Keratinocyte (primary cell): ENCODE results near the gene KCNMA1. TPM values are rescaled to one million over a fixed set of nuclear protein-coding genes. Genes with fewer than 3 reads are reported as not detected.

Source experiments
- DNase-seq: peaks from one replicate; pipeline ENCODE4 v3.0.0-alpha.2; 2011; ENCODE audit warnings: low read depth, missing footprints, low spot score
- FAIRE-seq: peaks from 2 replicates; lab custom pipeline; 2011; peaks lifted over from hg19 to GRCh38; lab: Jason Lieb, UNC
- H2AFZ ChIP-seq: 2 replicates; pipeline ENCODE4 v1.6.0; 2012; ENCODE audit warnings: low read length, control low read depth, inconsistent platforms; ENCODE audit not compliant: control insufficient read depth
- H3K27ac ChIP-seq: 2 replicates; pipeline ENCODE4 v1.5.1; 2011; ENCODE audit warnings: low read length; ENCODE audit not compliant: control insufficient read depth, insufficient read depth
- H3K27me3 ChIP-seq: 3 replicates; pipeline ENCODE4 v1.6.0; 2011; ENCODE audit warnings: low read length; ENCODE audit not compliant: control insufficient read depth, insufficient read depth; ENCODE audit errors: extremely low read depth
- H3K36me3 ChIP-seq, 2 experiments: 2 replicates in 1 of 2; 3 replicates in 1 of 2; pipeline ENCODE4 v1.5.1; 2011; ENCODE audit warnings: low read length in 2 of 2, mild to moderate bottlenecking in 1 of 2; ENCODE audit not compliant: control insufficient read depth in 2 of 2, insufficient read depth in 2 of 2; ENCODE audit errors: extremely low read depth in 1 of 2
- H3K4me1 ChIP-seq: 3 replicates; pipeline ENCODE4 v1.5.1; 2011; ENCODE audit warnings: low read length; ENCODE audit not compliant: control insufficient read depth, insufficient read depth; ENCODE audit errors: extremely low read depth
- H3K4me2 ChIP-seq: 3 replicates; pipeline ENCODE4 v1.6.0; 2011; ENCODE audit warnings: low read depth, low read length; ENCODE audit not compliant: control insufficient read depth, insufficient read depth; ENCODE audit errors: extremely low read depth
- H3K4me3 ChIP-seq, 3 experiments: fragments of 200-600 bp in 1 of 3; sonication (generic) in 1 of 3; 2 replicates in 2 of 3; 3 replicates in 1 of 3; pipeline ENCODE4 v1.5.1; 2011 to 2016; ENCODE audit warnings: low read length in 3 of 3, mild to moderate bottlenecking in 3 of 3, control low read depth in 2 of 3, inconsistent platforms in 1 of 3, low read depth in 1 of 3, mixed read lengths in 1 of 3, mixed run types in 1 of 3, moderate library complexity in 1 of 3; ENCODE audit not compliant: control insufficient read depth in 2 of 3, insufficient read depth in 2 of 3; ENCODE audit errors: extremely low read depth in 1 of 3
- H3K79me2 ChIP-seq: 2 replicates; pipeline ENCODE4 v1.6.0; 2012; ENCODE audit warnings: low read length; ENCODE audit not compliant: control insufficient read depth, insufficient read depth
- H3K9ac ChIP-seq: 3 replicates; pipeline ENCODE4 v1.6.0; 2011; ENCODE audit warnings: low read length; ENCODE audit not compliant: control insufficient read depth, insufficient read depth; ENCODE audit errors: extremely low read depth
- H3K9me1 ChIP-seq: 3 replicates; pipeline ENCODE4 v1.6.0; 2011; ENCODE audit warnings: low read length; ENCODE audit not compliant: control insufficient read depth, insufficient read depth; ENCODE audit errors: extremely low read depth
- H3K9me3 ChIP-seq: 2 replicates; pipeline ENCODE4 v1.5.1; 2012; ENCODE audit warnings: low read depth, low read length; ENCODE audit not compliant: control insufficient read depth
- H4K20me1 ChIP-seq: 3 replicates; pipeline ENCODE4 v1.6.0; 2011; ENCODE audit warnings: low read length; ENCODE audit not compliant: control insufficient read depth, insufficient read depth; ENCODE audit errors: extremely low read depth
- EZH2 ChIP-seq: IDR thresholded peaks from one replicate; pipeline ENCODE4 v1.6.1; 2012; ENCODE audit warnings: inconsistent platforms, mild to moderate bottlenecking, low read length, moderate library complexity
- dilution Hi-C: fragments of 300-500 bp; cut with MboI; formaldehyde crosslinking; loops from one replicate; pipeline ENCODE4 v1.7.0; 2020; ENCODE audit warnings: low sequenced_read_pairs; ENCODE audit not compliant: extremely low pct_ligation_motif_present
- polyA plus RNA-seq, 5 experiments: library from polyadenylated mRNA; depleted of rRNA in 3 of 5; stranded (reverse) in 3 of 5; stranded (forward) in 1 of 5; unstranded in 1 of 5; fragments of >200 nt; gene quantifications; 1 replicate in 1 of 5; 2 replicates in 3 of 5; 3 replicates in 1 of 5; pipeline versions ENCODE4 v1.2.1 to v1.2.3, GENCODE V29; 2011 to 2012; ENCODE audit warnings: missing spikeins in 2 of 5, low read depth in 1 of 5, low replicate concordance in 1 of 5
- TF ChIP-seq, protein P1 (sequence below), 3 experiments: IDR thresholded peaks in 1 of 3; conservative IDR thresholded peaks in 1 of 3; optimal IDR thresholded peaks in 1 of 3; 2 replicates in 2 of 3; 3 replicates in 1 of 3; pipeline versions ENCODE3 to v1.5.1; 2011; ENCODE audit warnings: low read length in 3 of 3, mild to moderate bottlenecking in 3 of 3, moderate library complexity in 2 of 3, control low read depth in 1 of 3, inconsistent platforms in 1 of 3; ENCODE audit not compliant: insufficient read depth in 2 of 3; ENCODE audit errors: extremely low read depth in 1 of 3

Gene KCNMA1
- polyA plus RNA-seq, 1 donor (not counting 4 experiments of a cell fraction or from before 2014, with no cell fraction given) = 6.3 TPM

DNA sequence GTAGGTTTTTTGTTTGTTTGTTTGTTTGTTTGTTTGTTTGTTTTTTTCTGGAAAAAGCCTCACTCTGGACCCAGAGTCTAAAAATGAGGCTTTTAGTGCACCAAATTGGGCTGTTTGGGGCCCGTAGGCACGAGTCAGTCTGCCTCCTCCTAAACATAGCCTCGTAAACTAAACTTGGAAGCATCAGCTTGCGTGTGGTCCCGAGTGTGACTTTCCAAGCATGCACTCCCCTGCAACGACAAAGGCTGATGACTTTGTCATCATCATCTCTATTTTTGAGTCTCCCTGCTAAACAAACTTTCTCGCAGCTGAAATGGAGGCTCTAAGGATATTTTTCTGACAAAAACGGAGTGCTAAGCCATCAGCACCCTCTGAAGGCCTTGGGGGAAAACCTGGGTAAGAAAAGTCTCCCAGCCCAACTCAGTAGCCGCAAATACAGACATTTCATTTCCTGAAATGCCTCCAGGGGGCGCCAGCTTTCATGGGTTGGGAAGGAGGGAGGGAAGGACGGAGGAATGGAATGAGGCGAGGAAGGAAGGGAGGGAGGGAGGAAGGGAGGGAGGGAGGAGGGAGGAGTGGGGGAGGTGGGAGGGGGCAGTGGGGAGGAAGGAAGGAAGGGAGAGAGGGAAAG, 245.9 kb downstream of the KCNMA1 start:
- TF ChIP-seq, protein P1, sequence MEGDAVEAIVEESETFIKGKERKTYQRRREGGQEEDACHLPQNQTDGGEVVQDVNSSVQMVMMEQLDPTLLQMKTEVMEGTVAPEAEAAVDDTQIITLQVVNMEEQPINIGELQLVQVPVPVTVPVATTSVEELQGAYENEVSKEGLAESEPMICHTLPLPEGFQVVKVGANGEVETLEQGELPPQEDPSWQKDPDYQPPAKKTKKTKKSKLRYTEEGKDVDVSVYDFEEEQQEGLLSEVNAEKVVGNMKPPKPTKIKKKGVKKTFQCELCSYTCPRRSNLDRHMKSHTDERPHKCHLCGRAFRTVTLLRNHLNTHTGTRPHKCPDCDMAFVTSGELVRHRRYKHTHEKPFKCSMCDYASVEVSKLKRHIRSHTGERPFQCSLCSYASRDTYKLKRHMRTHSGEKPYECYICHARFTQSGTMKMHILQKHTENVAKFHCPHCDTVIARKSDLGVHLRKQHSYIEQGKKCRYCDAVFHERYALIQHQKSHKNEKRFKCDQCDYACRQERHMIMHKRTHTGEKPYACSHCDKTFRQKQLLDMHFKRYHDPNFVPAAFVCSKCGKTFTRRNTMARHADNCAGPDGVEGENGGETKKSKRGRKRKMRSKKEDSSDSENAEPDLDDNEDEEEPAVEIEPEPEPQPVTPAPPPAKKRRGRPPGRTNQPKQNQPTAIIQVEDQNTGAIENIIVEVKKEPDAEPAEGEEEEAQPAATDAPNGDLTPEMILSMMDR (optimal IDR thresholded peaks at IDR 0.05 in 1 of 3, IDR thresholded peaks at IDR 0.05 in 1 of 3, conservative IDR thresholded peaks at IDR 0.05 in 1 of 3; ENCODE audit: extremely low read depth in 1 of 3, insufficient read depth in 2 of 3, low read length in 3 of 3) = peak; percentile 51 to 77 (median 61)
- TF ChIP-seq EZH2 = no peak
- peak overlapping the region; percentile 59 for H2AFZ ChIP-seq
- H3K27ac ChIP-seq = peak overlapping the region; percentile 50
- H3K4me3 ChIP-seq = no peak overlapping the region
- peak overlapping the region; percentile 59 for H3K4me2 ChIP-seq
- no peaks in the 10 kb centered on the region for H3K9me1 ChIP-seq
- dilution Hi-C loops = no loop called here
- peak overlapping the region; percentile 12 for H3K9ac ChIP-seq
- H3K4me1 ChIP-seq = peaks cover 55% of the 10 kb centered on the region
- FAIRE-seq (peak; percentile 73), DNase-seq (no peak)
- H3K36me3 ChIP-seq = no peaks in the 10 kb centered on the region
- no peaks in the 10 kb centered on the region for H3K79me2 ChIP-seq
- H3K9me3 ChIP-seq = no peaks in the 10 kb centered on the region
- H3K27me3 ChIP-seq = no peaks in the 10 kb centered on the region
- H4K20me1 ChIP-seq = no peaks in the 10 kb centered on the region

DNA sequence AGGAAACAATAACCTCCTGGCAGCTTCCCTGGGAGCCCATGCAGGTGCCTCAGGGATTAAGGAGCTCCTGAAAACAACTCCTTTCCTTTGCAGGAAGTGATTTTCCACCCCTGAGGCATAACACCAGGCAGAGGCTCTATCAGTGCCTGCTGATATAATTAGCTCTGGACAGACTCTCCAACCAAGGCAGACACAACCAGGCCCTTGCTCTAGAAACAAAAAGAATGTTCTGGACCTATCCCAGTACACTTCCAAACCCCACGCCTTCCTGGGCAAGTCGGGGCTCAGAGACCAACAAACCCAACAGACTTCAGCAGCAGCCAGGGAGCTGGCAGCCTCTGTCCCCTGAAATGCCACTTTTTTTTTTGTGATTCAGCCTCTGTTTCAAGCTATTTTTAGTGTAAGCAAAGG, 247.1 kb downstream of the KCNMA1 start:
- DNase-seq (no peak), FAIRE-seq (peak; percentile 88)
- H3K4me3 ChIP-seq = no peak overlapping the region
- peak overlapping the region; percentile 11 for H3K27ac ChIP-seq
- H3K9me3 ChIP-seq = no peaks in the 10 kb centered on the region
- dilution Hi-C loops = no loop called here
- peak overlapping the region; percentile 30 for H3K4me2 ChIP-seq
- TF ChIP-seq, protein P1 (optimal IDR thresholded peaks at IDR 0.05 in 1 of 3, IDR thresholded peaks at IDR 0.05 in 1 of 3, conservative IDR thresholded peaks at IDR 0.05 in 1 of 3; ENCODE audit: extremely low read depth in 1 of 3, insufficient read depth in 2 of 3, low read length in 3 of 3) = no peak
- TF ChIP-seq EZH2 = no peak
- H3K36me3 ChIP-seq = no peaks in the 10 kb centered on the region
- H3K9me1 ChIP-seq = no peaks in the 10 kb centered on the region
- H3K9ac ChIP-seq = no peak overlapping the region
- no peaks in the 10 kb centered on the region for H3K27me3 ChIP-seq
- H4K20me1 ChIP-seq = no peaks in the 10 kb centered on the region
- peaks cover 56% of the 10 kb centered on the region for H3K4me1 ChIP-seq
- H2AFZ ChIP-seq = no peak overlapping the region
- no peaks in the 10 kb centered on the region for H3K79me2 ChIP-seq
